ENCODE measurements around the gene FPR1. TPM values are rescaled to one million over a fixed set of nuclear protein-coding genes. Genes with fewer than 3 reads are reported as not detected.

The FPR1 gene
- polyA plus RNA-seq, 1 donor: 0.66 TPM

GRCh38 chr19:51716925-51717324 lies 34.8 kb downstream of the FPR1 start:
- Histone ChIP-seq H3K36me3 (ENCODE audit: control insufficient read depth, insufficient read depth, low read length) (no peaks in the 10 kb centered on the region), H3K9me3 (ENCODE audit: control insufficient read depth, low read depth, low read length) (no peaks in the 10 kb centered on the region), H3K27ac (ENCODE audit: low read length) (no peak overlapping the region), H3K27me3 (ENCODE audit: control insufficient read depth, insufficient read depth, low read length) (peaks cover 45% of the 10 kb centered on the region), H3K4me1 (ENCODE audit: control insufficient read depth, insufficient read depth, low read length) (no peaks in the 10 kb centered on the region), H3K4me3 (ENCODE audit: low read length) (no peak overlapping the region)
- no peak for DNase-seq
- no CpG with 5 or more reads among the region's 11 CpGs for WGBS (ENCODE audit: insufficient coverage, low lambda C conversion rate)

GRCh38 chr19:51715850-51716249 lies 35.8 kb downstream of the FPR1 start:
- H3K9me3 ChIP-seq (ENCODE audit: control insufficient read depth, low read depth, low read length): no peaks in the 10 kb centered on the region
- no peak overlapping the region for H3K27ac ChIP-seq (ENCODE audit: low read length)
- DNase-seq: no peak
- H3K27me3 ChIP-seq (ENCODE audit: control insufficient read depth, insufficient read depth, low read length): peaks cover 35% of the 10 kb centered on the region
- no peaks in the 10 kb centered on the region for H3K36me3 ChIP-seq (ENCODE audit: control insufficient read depth, insufficient read depth, low read length)
- 100% methylated on average over 1 of the region's 3 CpGs for WGBS (ENCODE audit: insufficient coverage, low lambda C conversion rate)
- H3K4me3 ChIP-seq (ENCODE audit: low read length): no peak overlapping the region
- H3K4me1 ChIP-seq (ENCODE audit: control insufficient read depth, insufficient read depth, low read length): no peaks in the 10 kb centered on the region

GRCh38 chr19:51714848-51715247 lies 36.8 kb downstream of the FPR1 start:
- no CpG with 5 or more reads among the region's 3 CpGs for WGBS (ENCODE audit: insufficient coverage, low lambda C conversion rate)
- no peaks in the 10 kb centered on the region for H3K9me3 ChIP-seq (ENCODE audit: control insufficient read depth, low read depth, low read length)

GRCh38 chr19:51713319-51714285 lies 38.1 kb downstream of the FPR1 start:
- no peak overlapping the region for H3K4me3 ChIP-seq (ENCODE audit: low read length)
- H3K27ac ChIP-seq (ENCODE audit: low read length): no peak overlapping the region
- no peaks in the 10 kb centered on the region for H3K36me3 ChIP-seq (ENCODE audit: control insufficient read depth, insufficient read depth, low read length)
- DNase-seq: no peak
- H3K9me3 ChIP-seq (ENCODE audit: control insufficient read depth, low read depth, low read length): no peaks in the 10 kb centered on the region
- peaks cover 13% of the 10 kb centered on the region for H3K27me3 ChIP-seq (ENCODE audit: control insufficient read depth, insufficient read depth, low read length)
- WGBS (ENCODE audit: insufficient coverage, low lambda C conversion rate): 100% methylated on average over 1 of the region's 74 CpGs
- H3K4me1 ChIP-seq (ENCODE audit: control insufficient read depth, insufficient read depth, low read length): no peaks in the 10 kb centered on the region

More at GRCh38 chr19:51714848-51715247, 36.8 kb downstream of the FPR1 start:
- no peak for DNase-seq
- peaks cover 25% of the 10 kb centered on the region for H3K27me3 ChIP-seq (ENCODE audit: control insufficient read depth, insufficient read depth, low read length)
- no peaks in the 10 kb centered on the region for H3K36me3 ChIP-seq (ENCODE audit: control insufficient read depth, insufficient read depth, low read length)
- H3K27ac ChIP-seq (ENCODE audit: low read length): no peak overlapping the region
- no peak overlapping the region for H3K4me3 ChIP-seq (ENCODE audit: low read length)
- H3K4me1 ChIP-seq (ENCODE audit: control insufficient read depth, insufficient read depth, low read length): no peaks in the 10 kb centered on the region

DNA sequence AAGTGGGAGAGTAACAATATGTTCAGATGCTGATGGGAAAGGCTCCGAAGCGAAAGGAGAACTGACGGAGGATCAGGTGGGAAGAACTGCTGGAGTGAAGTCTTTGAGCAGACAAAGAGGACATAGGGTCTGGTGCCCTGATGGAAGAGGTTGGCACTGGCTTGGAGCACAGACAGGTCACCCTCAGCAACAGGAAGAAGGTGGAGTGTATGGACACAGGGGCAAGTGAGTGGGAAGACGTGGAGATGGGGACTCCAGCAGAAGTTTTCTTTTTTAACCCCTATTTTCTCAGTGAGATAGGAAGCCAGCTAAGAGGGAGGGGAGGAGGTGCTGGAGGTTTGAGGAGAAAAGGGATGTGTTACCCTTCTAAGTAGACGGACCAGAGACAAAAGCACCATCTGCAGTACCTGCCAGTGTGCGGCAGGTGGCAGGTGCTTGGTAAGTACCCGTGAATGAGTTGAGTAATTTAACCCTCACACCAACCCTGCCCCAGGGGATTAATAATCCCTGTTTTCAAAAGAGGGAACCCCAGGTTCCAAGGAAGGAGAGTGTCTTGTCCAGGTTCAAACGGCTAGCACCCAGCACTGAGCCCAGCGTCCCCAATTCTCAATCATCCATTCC lies 39.1 kb downstream of the FPR1 start:
- DNase-seq: no peak
- no peaks in the 10 kb centered on the region for H3K9me3 ChIP-seq (ENCODE audit: control insufficient read depth, low read depth, low read length)
- peaks cover 5% of the 10 kb centered on the region for H3K27me3 ChIP-seq (ENCODE audit: control insufficient read depth, insufficient read depth, low read length)
- no peak overlapping the region for H3K27ac ChIP-seq (ENCODE audit: low read length)
- WGBS (ENCODE audit: insufficient coverage, low lambda C conversion rate): no CpG with 5 or more reads among the region's 9 CpGs
- no peaks in the 10 kb centered on the region for H3K36me3 ChIP-seq (ENCODE audit: control insufficient read depth, insufficient read depth, low read length)
- H3K4me3 ChIP-seq (ENCODE audit: low read length): no peak overlapping the region
- no peaks in the 10 kb centered on the region for H3K4me1 ChIP-seq (ENCODE audit: control insufficient read depth, insufficient read depth, low read length)

DNA sequence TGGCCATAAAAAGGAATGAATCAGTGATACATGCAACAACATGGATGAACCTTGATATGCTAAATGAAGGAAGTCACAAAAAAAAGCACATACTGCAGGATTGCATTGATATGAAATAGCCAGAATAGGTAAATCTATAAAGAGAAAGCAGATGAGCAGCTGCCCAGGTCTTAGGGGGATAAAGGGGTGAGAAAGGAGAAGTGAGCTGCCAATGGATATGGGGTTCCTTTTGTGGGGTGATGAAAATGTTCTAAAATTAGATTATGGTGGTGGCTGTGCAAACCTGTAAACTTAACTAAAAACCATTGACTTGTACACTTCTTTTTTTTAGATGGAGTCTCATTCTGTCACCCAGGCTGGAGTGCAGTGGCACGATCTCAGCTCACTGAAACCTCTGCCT lies 40.0 kb downstream of the FPR1 start:
- DNase-seq: no peak

GRCh38 chr19:51710163-51710562 lies 41.5 kb downstream of the FPR1 start:
- Histone ChIP-seq H3K36me3 (ENCODE audit: control insufficient read depth, insufficient read depth, low read length) (peaks cover 13% of the 10 kb centered on the region), H3K4me1 (ENCODE audit: control insufficient read depth, insufficient read depth, low read length) (no peaks in the 10 kb centered on the region), H3K9me3 (ENCODE audit: control insufficient read depth, low read depth, low read length) (no peaks in the 10 kb centered on the region), H3K4me3 (ENCODE audit: low read length) (no peak overlapping the region), H3K27me3 (ENCODE audit: control insufficient read depth, insufficient read depth, low read length) (no peaks in the 10 kb centered on the region), H3K27ac (ENCODE audit: low read length) (no peak overlapping the region)
- DNase-seq: no peak
- no CpG with 5 or more reads among the region's 2 CpGs for WGBS (ENCODE audit: insufficient coverage, low lambda C conversion rate)

More for the DNA sequence above, 40.0 kb downstream of the FPR1 start:
- WGBS (ENCODE audit: insufficient coverage, low lambda C conversion rate): no CpG with 5 or more reads among the region's 1 CpG
- no peaks in the 10 kb centered on the region for H3K4me1 ChIP-seq (ENCODE audit: control insufficient read depth, insufficient read depth, low read length)
- H3K27me3 ChIP-seq (ENCODE audit: control insufficient read depth, insufficient read depth, low read length): peaks cover 2% of the 10 kb centered on the region
- H3K36me3 ChIP-seq (ENCODE audit: control insufficient read depth, insufficient read depth, low read length): peaks cover 3% of the 10 kb centered on the region
- no peak overlapping the region for H3K4me3 ChIP-seq (ENCODE audit: low read length)
- no peaks in the 10 kb centered on the region for H3K9me3 ChIP-seq (ENCODE audit: control insufficient read depth, low read depth, low read length)
- H3K27ac ChIP-seq (ENCODE audit: low read length): no peak overlapping the region

GRCh38 chr19:51709575-51709974 lies 42.1 kb downstream of the FPR1 start:
- WGBS (ENCODE audit: insufficient coverage, low lambda C conversion rate): 100% methylated on average over 1 of the region's 6 CpGs

GRCh38 chr19:51708811-51709210 lies 42.9 kb downstream of the FPR1 start:
- no peak for DNase-seq
- peaks cover 5% of the 10 kb centered on the region for H3K4me1 ChIP-seq (ENCODE audit: control insufficient read depth, insufficient read depth, low read length)
- H3K4me3 ChIP-seq (ENCODE audit: low read length): no peak overlapping the region
- H3K27me3 ChIP-seq (ENCODE audit: control insufficient read depth, insufficient read depth, low read length): no peaks in the 10 kb centered on the region
- H3K27ac ChIP-seq (ENCODE audit: low read length): no peak overlapping the region
- no peaks in the 10 kb centered on the region for H3K9me3 ChIP-seq (ENCODE audit: control insufficient read depth, low read depth, low read length)
- WGBS (ENCODE audit: insufficient coverage, low lambda C conversion rate): no CpG with 5 or more reads among the region's 4 CpGs
- peaks cover 17% of the 10 kb centered on the region for H3K36me3 ChIP-seq (ENCODE audit: control insufficient read depth, insufficient read depth, low read length)

More at GRCh38 chr19:51709575-51709974, 42.1 kb downstream of the FPR1 start:
- no peaks in the 10 kb centered on the region for H3K9me3 ChIP-seq (ENCODE audit: control insufficient read depth, low read depth, low read length)
- no peak overlapping the region for H3K4me3 ChIP-seq (ENCODE audit: low read length)
- H3K27ac ChIP-seq (ENCODE audit: low read length): no peak overlapping the region
- no peak for DNase-seq
- H3K27me3 ChIP-seq (ENCODE audit: control insufficient read depth, insufficient read depth, low read length): no peaks in the 10 kb centered on the region
- H3K36me3 ChIP-seq (ENCODE audit: control insufficient read depth, insufficient read depth, low read length): peaks cover 17% of the 10 kb centered on the region
- peaks cover 5% of the 10 kb centered on the region for H3K4me1 ChIP-seq (ENCODE audit: control insufficient read depth, insufficient read depth, low read length)

DNA sequence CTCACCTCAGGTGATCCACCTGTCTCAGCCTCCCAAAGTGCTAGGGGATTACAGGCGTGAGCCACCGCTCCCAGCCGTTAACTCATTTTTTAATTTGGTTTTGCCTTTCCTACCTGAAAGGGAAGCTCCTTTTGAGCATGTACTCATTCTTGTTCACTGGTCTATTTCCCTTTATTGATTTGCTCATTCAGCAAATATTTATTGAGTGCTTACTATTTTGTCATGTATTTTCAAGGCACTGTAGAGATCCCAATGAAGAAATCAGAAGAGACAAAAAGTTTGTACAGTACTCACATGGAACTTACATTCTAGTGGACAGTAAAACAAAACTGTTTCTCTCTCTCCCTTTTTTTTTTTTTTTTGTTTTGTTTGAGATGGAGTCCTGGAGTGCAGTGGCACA lies 44.8 kb downstream of the FPR1 start:
- Histone ChIP-seq H3K27me3 (ENCODE audit: control insufficient read depth, insufficient read depth, low read length) (no peaks in the 10 kb centered on the region), H3K36me3 (ENCODE audit: control insufficient read depth, insufficient read depth, low read length) (peaks cover 17% of the 10 kb centered on the region), H3K9me3 (ENCODE audit: control insufficient read depth, low read depth, low read length) (peaks cover 2% of the 10 kb centered on the region), H3K4me3 (ENCODE audit: low read length) (no peak overlapping the region), H3K4me1 (ENCODE audit: control insufficient read depth, insufficient read depth, low read length) (peaks cover 21% of the 10 kb centered on the region), H3K27ac (ENCODE audit: low read length) (no peak overlapping the region)
- DNase-seq: no peak
- no CpG with 5 or more reads among the region's 3 CpGs for WGBS (ENCODE audit: insufficient coverage, low lambda C conversion rate)
